Muscle layer of duodenum (tissue), 2 donors: ENCODE data around the gene TMEM222.

Experiments used
- H3K27ac ChIP-seq: one replicate; pipeline ENCODE4 v1.7.0; 2013; ENCODE audit warnings: mild to moderate bottlenecking, low read length
- H3K27me3 ChIP-seq: one replicate; pipeline ENCODE4 v1.7.0; 2013; ENCODE audit warnings: low read depth, mild to moderate bottlenecking, control low read depth, low read length
- H3K36me3 ChIP-seq, 2 donors: one replicate each; pipeline ENCODE4 v1.7.0; 2013; ENCODE audit warnings: low read length in 2 of 2, control low read depth in 1 of 2, mild to moderate bottlenecking in 1 of 2; ENCODE audit not compliant: insufficient read depth in 2 of 2, control insufficient read depth in 1 of 2
- H3K4me1 ChIP-seq, 2 donors: one replicate each; pipeline ENCODE4 v1.7.0; 2013; ENCODE audit warnings: low read length in 2 of 2, mild to moderate bottlenecking in 2 of 2, control low read depth in 1 of 2, moderate library complexity in 1 of 2; ENCODE audit not compliant: insufficient read depth in 2 of 2, control insufficient read depth in 1 of 2
- H3K4me3 ChIP-seq, 2 donors: one replicate each; pipeline ENCODE4 v1.7.0; 2013; ENCODE audit warnings: low read length in 2 of 2, low read depth in 1 of 2, mild to moderate bottlenecking in 1 of 2
- H3K9me3 ChIP-seq, 2 donors: one replicate each; pipeline ENCODE4 v1.7.0; 2013; ENCODE audit warnings: low read length in 2 of 2, control low read depth in 1 of 2, mild to moderate bottlenecking in 1 of 2; ENCODE audit not compliant: control insufficient read depth in 1 of 2
- donor health status: healthy.

TMEM222 gene

DNA sequence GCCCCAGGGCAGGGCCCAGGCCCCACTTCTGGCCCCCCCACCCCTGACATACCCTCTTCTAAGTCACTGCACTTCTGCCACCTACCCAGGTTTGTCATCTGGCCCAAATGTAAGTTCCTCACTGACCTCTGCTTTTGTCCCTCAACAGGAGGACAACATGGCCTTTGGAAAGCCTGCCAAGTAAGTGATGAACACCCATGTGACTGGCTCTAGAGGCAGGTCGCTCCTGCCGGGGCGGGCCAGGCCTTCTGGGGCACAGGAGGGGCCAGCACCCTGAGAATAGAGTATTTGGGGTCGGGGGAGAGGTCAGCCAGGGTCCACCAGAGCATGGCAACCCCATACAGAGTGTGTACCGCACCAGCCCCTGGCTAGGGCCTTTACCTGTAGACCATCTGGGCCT, 10.0 kb downstream of the TMEM222 start:
- H3K27me3 ChIP-seq: no peaks in the 10 kb centered on the region
- peaks cover 0 to 15% of the 10 kb centered on the region in 2 donors for H3K4me1 ChIP-seq
- peaks cover 27 to 78% of the 10 kb centered on the region in 2 donors for H3K36me3 ChIP-seq
- H3K9me3 ChIP-seq: no peaks in the 10 kb centered on the region
- H3K4me3 ChIP-seq: no peak overlapping the region
- H3K27ac ChIP-seq: no peak overlapping the region

DNA sequence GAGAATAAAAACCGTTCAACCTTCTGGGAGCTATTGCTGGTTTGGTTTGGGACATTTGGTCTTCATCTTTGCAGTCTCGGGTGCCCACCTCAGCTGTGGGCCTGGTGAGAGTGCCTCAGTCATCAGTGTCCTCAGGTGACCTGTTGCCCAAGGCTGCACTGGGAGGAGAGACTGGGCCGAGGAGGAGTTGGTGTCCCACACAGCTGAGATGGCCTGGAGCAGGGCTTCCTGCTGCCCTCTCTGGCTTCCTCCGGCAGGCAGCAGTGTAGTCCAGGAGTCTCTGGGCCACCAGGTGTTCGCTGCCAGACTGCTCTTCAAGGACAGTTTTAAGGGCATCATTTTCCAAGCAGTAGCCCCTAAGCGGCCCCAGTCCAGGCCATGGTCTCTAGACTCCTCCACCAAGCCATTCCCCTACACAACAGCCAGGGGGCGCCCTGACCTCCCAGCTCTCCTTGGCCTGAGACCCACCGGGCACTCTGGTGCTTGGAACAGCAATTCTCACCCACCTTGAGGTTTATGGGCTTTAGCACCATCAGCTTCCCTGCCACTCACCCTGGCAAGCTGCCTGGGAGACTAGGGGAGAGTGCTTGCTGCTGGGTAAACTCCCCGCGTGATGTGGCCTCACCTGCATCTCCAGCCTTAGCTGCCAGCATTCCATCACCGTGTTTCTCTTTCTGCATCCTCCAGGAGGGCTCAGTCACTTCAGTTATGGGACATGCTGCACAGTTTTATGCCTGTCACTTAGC, 10.7 kb downstream of the TMEM222 start:
- Histone ChIP-seq H3K27ac (no peak overlapping the region), H3K4me3 (no peak overlapping the region), H3K36me3 (peaks cover 25 to 80% of the 10 kb centered on the region in 2 donors), H3K4me1 (peaks cover 0 to 13% of the 10 kb centered on the region in 2 donors), H3K27me3 (no peaks in the 10 kb centered on the region), H3K9me3 (no peaks in the 10 kb centered on the region)

- Histone ChIP-seq H3K27ac (no peak overlapping the region), H3K4me3 (no peak overlapping the region), H3K27me3 (no peaks in the 10 kb centered on the region), H3K4me1 (peaks cover 0 to 3% of the 10 kb centered on the region in 2 donors), H3K36me3 (peaks cover 25 to 72% of the 10 kb centered on the region in 2 donors), H3K9me3 (no peaks in the 10 kb centered on the region)
Observed at GRCh38 chr1:27333717-27334279, 11.8 kb downstream of the TMEM222 start.

- H3K27me3 ChIP-seq: no peaks in the 10 kb centered on the region
- peaks cover 0 to 3% of the 10 kb centered on the region in 2 donors for H3K4me1 ChIP-seq
- no peak overlapping the region for H3K4me3 ChIP-seq
- no peak overlapping the region for H3K27ac ChIP-seq
- peaks cover 21 to 68% of the 10 kb centered on the region in 2 donors for H3K36me3 ChIP-seq
- no peaks in the 10 kb centered on the region for H3K9me3 ChIP-seq
Observed at GRCh38 chr1:27335506-27336422, 13.8 kb downstream of the TMEM222 start.

- no peak overlapping the region for H3K27ac ChIP-seq
Observed at GRCh38 chr1:27336756-27337155, 14.8 kb downstream of the TMEM222 start.

GRCh38 chr1:27338751-27339150, 16.8 kb downstream of the TMEM222 start:
- Histone ChIP-seq H3K9me3 (no peaks in the 10 kb centered on the region), H3K27me3 (no peaks in the 10 kb centered on the region), H3K36me3 (peaks cover 13 to 39% of the 10 kb centered on the region in 2 donors), H3K27ac (no peak overlapping the region), H3K4me1 (no peaks in the 10 kb centered on the region), H3K4me3 (no peak overlapping the region)

More at GRCh38 chr1:27336756-27337155, 14.8 kb downstream of the TMEM222 start:
- H3K4me1 ChIP-seq: peaks cover 0 to 3% of the 10 kb centered on the region in 2 donors
- H3K36me3 ChIP-seq: peaks cover 13 to 58% of the 10 kb centered on the region in 2 donors
- no peaks in the 10 kb centered on the region for H3K9me3 ChIP-seq
- H3K27me3 ChIP-seq: no peaks in the 10 kb centered on the region
- no peak overlapping the region for H3K4me3 ChIP-seq

- Histone ChIP-seq H3K27me3 (no peaks in the 10 kb centered on the region), H3K36me3 (peaks cover 10 to 34% of the 10 kb centered on the region in 2 donors), H3K4me1 (no peaks in the 10 kb centered on the region), H3K4me3 (no peak overlapping the region), H3K9me3 (no peaks in the 10 kb centered on the region), H3K27ac (no peak overlapping the region)
Observed at GRCh38 chr1:27339213-27339612, 17.2 kb downstream of the TMEM222 start.

DNA sequence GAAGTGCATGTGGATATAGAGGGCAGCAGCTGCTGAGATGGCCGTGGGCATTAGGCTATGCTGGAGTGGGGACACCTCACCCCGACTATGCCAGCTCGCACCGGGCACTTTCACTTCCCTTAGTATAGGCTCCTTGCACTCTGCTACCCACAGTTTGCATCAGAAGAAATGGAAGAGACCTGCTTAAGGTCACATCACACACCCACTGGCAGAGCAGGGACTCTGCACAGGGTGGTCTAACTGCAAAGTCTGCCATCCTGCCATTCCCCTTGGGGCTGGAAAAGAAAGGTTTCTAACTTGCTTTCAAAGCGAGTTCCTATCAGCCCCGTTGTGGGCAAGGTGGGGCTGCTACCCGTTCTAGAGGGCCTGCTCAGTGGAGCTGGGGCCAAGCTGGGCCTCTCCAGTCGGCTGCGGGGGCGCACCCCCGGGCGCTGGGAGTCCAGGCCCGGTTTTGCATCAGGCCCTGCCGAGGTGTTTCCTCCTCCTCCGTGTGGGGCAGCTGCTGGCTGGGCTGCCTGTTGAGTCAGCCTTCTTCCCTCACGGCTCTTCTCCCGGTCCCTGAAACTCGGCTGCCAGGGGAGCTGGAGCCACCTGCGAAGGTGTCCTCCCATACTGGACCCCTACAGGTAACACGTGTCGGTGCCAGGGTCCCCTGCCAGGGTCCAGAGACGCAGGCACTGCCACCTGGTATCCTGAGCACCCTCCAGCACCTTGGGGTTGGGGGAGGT, 19.7 kb downstream of the TMEM222 start, which contains the start of gene SYTL1:
Gene SYTL1, plus strand, starts transcription at position 498 of the 728 bp plus-strand sequence. CDS start 3,313 bp downstream, outside the sequence.
- Histone ChIP-seq H3K4me3 (peak within 1 kb of the TSS; percentile 40 to 60), H3K27ac (peak within 1 kb of the TSS; percentile 39), H3K27me3 (no peaks in the 10 kb centered on the region)

GRCh38 chr1:27342391-27342777, 20.4 kb downstream of the TMEM222 start:
- no peaks in the 10 kb centered on the region for H3K27me3 ChIP-seq
- peaks cover 0 to 4% of the 10 kb centered on the region in 2 donors for H3K36me3 ChIP-seq
- no peaks in the 10 kb centered on the region for H3K4me1 ChIP-seq
- peak overlapping the region; percentile 39 for H3K27ac ChIP-seq
- H3K4me3 ChIP-seq: peak overlapping the region; percentile 40 to 60
- H3K9me3 ChIP-seq: no peaks in the 10 kb centered on the region

More for the DNA sequence above, 19.7 kb downstream of the TMEM222 start, which contains the start of gene SYTL1:
- Histone ChIP-seq H3K4me1 (no peaks in the 10 kb centered on the region), H3K9me3 (no peaks in the 10 kb centered on the region), H3K36me3 (peaks cover 0 to 9% of the 10 kb centered on the region in 2 donors)

DNA sequence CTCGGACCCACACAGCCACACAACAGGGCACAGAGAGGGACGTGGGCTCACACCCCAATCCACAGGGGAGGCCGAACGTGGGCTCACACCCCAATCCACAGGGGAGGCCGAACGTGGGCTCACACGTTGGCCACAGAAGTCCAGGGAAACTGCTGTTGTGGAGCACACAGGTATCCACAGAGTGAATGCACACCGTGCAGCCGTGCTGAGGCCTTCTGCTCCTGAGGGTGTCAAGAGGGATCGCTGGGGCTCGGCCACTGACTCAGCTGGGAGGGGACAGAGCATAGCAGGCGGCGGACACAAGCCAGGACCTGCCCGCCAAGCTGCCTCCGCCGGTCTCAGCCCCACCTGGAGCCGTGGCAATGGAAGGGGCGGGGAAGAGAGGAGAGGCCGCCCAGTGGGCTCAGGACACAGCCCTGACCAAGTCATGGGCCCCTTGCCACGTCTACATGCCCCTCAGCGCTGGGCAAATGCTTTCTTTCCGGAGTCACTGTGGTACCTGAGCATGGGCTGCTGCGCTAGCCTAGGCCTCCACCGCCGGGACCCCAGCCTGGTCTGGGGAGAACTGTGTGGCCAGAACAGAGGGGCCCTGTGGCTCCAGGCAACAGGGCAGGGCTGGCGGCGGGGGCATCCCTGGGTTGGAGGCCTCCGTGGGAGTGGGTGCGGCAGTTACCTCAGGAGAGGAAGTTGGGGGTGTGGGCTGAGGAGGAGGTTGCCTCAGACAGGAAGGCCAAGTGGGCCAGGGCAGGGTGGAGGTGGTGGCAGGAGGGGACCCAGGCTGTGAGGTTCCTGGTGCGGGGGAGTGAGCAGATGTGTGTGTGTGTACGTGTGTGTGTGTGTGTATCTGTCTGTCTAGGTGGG, 21.0 kb downstream of the TMEM222 start:
- Histone ChIP-seq H3K36me3 (peaks cover 0 to 4% of the 10 kb centered on the region in 2 donors), H3K4me3 (peak overlapping the region in 1 of 2 donors; percentile 60), H3K4me1 (no peaks in the 10 kb centered on the region), H3K27ac (no peak overlapping the region), H3K27me3 (no peaks in the 10 kb centered on the region), H3K9me3 (no peaks in the 10 kb centered on the region)
